ENCODE measurements around the gene MOK.

GRCh38 chr14:102314242-102315011 lies 9.5 kb upstream of the MOK start:
- TF ChIP-seq CTCF (IDR thresholded peaks at IDR 0.05) (peak; percentile 95), JUN (CRISPR knock-in tag; IDR thresholded peaks at IDR 0.05) (no peak), ZSCAN18 (CRISPR knock-in tag; IDR thresholded peaks at IDR 0.05) (no peak), ERG (CRISPR knock-in tag; IDR thresholded peaks at IDR 0.05) (no peak), ATF3 (CRISPR knock-in tag; conservative IDR thresholded peaks at IDR 0.05) (no peak), CREB1 (CRISPR knock-in tag; IDR thresholded peaks at IDR 0.05) (no peak)

Data from WTC11 (cell line).